GM19452 (cell line): ENCODE measurements around the gene BARD1.
A peak's percentile ranks its signal among the peaks of the same experiment; 100 is the strongest.
"Not testable (repeated sequence)": the region's sequence is repeated elsewhere in the genome, so short reads cannot be mapped to it uniquely, and the experiment has no call there.

Experiments
- ATAC-seq: cut with Tn5 transposase; IDR thresholded peaks from one replicate; pipeline ENCODE4 v1.9.1; 2021; ENCODE audit not compliant: unreplicated experiment

Gene BARD1

DNA sequence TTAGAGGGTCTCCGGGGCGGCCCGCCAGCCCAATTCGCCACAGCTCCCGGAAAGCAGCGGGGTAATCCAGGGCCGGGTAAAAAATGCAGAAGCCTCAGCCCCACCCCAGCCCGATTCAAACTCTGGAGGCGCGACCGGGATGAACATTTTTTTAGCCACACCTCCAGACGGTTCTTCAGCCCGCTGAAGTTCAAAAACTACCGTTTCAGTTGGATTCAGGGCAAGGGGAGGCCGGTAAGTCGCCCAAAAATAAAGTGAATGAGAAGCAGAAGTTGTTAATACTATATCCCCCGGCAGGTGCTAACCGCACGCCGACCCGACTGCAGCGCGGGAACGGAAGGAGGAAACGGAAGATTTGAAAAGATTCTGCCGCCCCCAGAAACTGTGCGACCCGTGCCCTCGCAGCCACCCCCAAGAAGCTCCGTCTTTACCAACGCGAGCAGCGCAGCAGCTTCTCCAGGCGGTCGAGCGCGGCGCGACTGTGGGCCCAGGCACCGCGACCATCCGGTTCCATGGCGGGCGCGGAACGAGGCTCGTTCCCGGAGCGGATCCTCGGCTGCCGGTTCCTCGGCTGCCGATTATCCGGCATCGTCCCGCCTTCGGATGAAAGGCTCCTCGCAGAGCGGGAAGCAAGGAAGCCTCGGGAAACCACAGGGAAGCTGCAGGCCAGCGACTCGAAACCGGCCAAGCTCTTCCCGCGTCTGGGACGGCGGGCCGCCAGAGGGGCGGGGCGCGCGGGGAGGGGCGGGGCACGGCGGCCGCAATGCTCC is at the start of gene BARD1:
Gene BARD1, minus strand, starts transcription at position 703 of the 770 bp plus-strand sequence. Its CDS starts 114 bp downstream, at position 589.
- ATAC-seq: peak; percentile 31

DNA sequence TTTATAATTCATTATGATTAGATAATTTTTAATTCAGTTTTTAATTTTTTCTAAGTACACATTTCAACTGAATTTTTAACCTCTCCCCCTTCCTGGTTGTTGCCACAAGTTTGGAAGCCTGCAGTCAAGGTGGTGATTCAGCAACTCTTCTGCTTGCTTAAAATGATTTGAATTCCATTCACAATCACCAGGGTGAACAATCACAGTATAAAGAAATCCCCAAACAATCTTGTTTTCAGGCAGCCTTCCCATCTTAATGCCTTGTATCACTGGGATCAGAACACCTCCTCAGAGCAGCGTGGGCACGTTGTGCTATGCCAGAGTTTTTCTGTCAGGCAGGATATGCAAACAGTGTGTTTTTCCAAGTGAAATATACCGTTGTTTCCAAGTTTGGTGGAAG is 46.7 kb upstream of the BARD1 start:
- ATAC-seq: no peak

DNA sequence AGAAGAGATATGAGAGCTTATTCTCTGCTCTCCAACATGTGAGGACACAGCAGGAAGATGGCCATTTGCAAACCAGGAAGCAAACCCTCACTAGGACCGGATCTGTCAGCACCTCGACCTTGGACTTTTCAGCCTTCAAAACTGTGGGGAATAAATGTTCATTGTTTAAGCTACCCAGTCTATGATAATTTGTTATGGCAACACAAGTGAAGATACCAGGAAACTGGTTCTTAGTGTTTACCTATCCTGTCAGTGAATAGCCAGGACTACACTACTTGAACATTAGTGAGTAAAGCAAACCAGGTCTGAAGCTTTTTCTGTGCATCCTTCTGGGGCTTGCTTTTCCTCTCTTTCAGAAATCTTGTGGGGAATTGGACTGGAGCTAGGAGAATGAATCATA is 44.4 kb upstream of the BARD1 start:
- no peak for ATAC-seq

DNA sequence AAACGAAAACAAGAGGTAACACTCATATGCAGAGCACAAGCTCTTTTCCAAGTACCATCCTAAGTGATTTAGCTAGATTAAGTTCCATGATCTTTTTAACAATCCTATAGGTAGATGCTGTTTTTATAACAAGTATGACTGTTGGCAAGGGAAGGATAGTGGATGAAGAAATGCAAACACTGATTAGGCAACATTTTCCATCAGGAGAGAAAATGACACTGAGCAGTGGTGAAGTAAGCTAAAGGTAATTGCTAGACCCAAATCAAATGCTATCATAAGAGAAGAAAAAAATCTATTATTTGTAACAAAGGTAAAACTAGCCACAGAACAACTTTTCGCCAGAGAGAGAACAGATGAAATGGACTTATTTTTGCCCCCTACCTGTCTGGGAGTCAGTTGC is 34.3 kb upstream of the BARD1 start:
- no peak for ATAC-seq

DNA sequence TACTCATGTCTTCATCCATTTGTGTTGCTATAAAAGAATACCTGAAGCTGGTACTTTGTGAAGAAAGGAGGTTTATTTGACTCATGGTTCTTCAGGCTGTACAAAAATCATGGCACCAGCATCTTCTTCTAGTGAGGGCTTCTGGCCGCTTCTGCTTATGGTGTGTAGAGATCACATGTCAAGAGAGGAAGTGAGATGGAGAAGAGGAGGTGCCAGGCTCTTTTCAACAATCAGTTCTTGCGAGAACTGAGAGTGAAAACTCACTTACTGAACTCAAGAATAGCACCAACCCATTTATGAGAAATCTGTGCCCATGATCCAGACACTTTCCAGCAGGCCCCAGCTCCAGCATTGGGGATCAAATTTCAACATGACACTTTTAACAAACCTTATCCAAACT is 30.0 kb upstream of the BARD1 start:
- peak; percentile 85 for ATAC-seq

DNA sequence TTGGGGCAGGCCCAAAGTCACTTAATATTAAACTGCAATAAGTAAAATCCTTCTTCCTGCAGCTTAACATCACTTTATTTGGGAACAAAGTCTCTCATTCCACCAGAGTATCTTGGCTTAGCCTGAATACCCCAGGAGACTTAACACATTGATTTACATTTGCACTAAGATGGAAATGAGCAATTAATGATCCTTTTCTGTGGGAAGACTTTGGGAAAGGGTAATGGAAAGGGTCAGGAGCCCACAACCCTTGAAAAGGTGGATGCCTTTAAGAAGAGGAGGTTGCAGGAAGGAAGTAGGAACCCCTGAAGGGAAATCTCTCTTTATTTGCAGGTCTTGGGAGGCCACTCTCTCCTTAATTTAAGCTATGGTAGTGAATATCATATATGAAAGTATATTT is 28.0 kb upstream of the BARD1 start:
- no peak for ATAC-seq

DNA sequence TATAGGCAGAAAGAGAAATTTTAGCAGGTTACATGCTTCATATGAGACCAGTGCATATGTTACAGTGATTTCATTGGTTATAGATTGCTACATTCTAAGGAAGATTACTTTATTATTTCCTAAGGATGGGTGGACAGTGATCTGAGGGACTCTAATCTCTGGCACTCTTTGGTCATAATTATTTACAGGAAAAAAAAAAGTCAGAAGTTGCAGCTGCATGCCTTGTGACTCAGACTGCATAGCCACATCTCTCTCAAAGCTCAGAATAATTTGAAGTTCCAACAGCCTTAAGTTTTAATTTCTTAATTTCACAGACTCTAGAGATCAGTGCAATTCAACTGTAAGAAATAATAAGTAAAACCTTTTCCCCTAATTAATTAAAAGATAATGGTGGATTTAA is 27.1 kb upstream of the BARD1 start:
- ATAC-seq: no peak

DNA sequence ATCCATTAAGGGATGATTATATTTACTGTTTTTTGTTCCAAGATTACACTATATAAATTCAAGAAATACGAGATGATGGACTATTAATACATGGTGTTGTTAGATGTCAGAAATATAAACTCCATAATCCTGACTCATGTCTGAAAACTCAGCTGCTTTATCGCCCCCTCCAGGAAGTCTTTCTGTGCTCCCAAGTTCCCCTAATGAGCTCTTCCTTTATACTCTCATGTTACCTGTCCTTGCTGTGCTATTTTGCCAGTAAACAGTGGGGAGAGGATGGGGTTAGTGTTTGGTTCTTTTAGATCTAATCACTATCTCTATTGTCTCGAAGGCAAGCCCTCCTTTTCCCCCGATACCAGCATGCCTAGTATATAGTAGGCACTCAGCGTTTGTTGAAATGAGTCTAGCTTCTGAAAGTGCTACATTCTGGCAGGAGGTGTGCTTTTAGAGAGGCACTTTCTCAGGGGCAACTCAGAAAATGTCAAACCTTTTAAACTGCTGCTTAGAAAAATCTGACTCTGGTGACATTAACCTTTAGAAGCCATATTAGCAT is 21.4 kb upstream of the BARD1 start:
- ATAC-seq: no peak

DNA sequence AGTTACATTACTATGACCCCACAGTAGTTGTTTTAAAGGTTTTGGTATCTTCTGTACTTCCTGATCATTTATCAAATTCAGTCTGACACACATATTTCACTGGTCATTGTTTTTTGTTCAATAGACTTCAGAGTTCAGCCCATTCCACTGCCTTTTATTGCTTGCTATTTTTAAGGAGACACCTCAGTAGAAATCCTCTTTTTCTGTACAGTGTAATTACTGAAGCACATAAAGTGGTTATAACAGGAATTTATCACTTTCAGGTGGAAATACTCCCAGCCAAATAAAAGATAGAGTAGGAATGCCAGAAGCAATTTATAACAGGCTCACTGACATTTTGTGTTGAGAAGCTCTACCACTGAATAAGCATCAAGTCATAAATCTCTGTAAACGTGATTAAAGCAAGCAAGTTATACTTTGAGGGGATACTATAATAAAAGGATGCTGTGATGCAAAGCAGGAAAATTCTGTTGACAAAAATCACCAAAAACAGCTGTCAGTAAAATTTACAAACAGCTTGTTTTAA is 6.6 kb upstream of the BARD1 start:
- ATAC-seq: no peak

DNA sequence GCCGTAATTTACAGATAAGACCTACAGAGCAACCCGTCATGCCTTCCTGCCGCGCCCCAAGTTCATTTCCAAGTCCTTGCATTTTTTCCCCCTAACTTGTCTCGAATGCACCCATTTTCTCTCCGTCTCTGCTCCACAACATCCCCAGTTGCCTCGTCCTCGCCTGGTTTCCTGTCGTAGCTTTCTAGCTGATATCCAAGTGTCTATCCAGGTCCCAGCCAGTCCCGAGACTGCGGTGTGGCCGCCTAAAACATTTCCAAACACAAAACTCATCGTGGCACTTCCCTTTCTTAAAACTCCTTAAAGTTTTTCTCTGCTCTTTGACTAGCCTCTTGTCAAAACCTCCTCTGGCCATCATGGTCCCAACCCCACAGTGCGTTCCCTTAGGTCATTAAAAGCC is 1.2 kb upstream of the BARD1 start:
- no peak for ATAC-seq

DNA sequence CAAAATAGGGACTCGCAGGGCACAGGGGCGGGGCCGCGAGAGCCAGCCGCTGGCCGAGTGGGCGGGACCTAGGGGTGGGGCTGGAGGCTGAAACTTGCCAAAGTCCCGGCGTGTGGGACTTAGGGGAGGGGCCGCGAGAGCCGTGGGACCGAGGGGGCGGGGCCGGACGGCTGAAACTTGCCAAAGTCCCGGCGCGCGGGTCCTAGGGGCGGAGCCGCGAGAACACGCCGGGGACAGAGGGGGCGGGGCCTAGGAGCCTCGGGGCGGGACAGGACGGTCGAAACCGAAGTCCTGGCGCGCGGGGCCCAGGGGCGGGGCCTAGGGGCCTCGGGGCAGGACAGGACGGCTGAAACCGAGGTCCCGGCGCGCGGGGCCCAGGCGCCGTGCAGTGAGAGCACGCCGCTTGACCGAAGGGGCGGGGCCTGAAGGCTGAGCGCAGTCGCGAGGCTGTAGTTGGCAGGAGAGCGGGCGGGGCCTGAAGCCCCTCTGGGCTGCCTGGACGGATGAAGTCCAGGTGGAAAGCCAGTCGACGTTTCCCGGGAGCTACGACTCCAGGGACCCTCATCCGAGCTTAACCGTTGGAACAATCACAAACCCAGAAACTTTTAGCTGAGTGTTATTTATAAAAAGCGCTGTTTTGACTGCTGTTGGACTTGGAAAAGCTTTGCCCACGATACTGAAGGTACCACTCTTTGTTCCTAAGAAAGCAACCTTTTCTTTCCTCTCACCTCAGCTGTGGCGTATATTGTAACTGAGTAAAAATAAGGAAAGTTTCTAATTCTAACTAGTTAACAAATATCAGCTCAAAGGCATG is 475 bp upstream of the BARD1 start:
- ATAC-seq: peak; percentile 84

DNA sequence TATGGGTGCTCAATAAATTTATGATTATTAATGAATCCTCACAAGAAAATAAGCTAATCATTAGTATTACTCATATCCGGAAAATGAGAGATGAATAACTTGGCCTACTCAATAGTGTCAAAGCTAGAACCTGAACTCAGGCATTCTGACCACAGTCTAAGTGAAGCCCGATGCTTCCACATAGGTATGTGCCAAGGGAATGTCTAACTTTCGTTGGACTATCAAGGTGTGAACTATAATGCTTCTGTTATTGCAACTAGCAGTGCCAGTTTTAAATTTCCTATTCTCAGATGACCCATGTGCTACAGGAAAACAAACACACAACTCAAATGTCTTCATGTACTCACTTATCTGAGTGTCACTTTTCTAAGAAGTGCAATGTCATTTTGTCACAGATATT is 1.8 kb downstream of the BARD1 start:
- no peak for ATAC-seq

DNA sequence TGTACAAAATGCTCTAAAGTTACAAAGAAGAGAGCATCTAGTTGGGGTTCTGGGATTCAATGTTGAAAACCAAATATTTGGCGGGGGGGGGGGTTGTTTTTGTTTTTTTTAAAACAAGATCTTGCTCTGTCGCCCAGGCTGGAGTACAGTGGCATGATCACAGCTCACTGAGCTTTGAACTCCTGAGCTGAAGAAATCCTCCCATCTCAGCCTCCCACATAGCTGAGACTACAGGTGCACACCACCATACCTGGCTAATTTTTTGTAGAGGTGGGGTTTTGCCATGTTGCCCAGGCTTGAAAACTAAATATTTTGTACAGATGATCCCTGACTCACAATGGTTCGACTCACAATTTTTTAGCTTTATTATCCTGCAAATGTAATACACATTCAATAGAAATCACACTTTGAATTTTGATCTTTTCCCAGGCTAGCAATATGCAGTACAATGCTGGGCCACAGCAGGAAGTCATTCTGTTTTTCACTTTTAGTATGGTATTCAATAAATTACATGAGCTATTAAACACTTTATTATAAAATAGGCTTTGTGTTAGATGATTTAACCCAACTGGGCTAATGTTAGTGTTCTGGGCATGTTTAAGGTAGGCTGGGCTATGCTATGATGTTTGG is 7.6 kb downstream of the BARD1 start:
- no peak for ATAC-seq

DNA sequence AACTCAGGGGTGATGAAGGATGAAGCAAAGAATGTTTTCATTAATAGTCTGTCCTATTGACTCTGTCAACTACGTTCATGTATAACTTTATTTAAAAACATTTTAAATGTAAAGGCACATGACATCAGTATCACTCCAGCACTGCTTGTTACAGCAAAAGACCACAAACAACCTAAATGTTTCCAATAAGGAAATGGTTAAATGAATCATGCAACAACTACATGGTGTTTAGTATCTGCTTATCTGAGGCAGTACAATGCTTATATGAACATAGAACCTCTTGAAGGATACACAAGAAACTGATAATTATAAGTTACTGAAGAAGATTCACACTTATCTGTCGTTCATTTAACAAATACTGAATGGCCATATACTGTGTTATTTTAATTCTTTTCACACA is 8.4 kb downstream of the BARD1 start:
- no peak for ATAC-seq

DNA sequence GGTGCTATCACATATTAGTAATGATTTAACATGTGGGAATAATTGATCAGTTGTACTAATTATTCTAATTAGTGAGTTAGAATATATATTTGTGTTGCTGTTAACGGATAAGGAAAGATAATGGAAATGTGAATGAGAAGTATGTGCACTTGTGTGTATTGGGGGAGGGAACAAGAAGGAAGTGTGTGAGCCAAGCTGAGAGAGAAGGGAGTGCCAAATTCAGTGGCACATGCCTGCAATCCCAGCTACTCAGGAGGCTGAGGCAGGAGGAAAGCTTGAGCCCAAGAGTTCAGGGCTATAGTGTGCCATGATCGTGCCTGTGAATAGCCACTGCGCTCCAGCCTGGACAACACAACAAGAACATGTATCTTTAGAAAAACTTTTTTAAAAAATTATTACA is 9.3 kb downstream of the BARD1 start:
- no peak for ATAC-seq

DNA sequence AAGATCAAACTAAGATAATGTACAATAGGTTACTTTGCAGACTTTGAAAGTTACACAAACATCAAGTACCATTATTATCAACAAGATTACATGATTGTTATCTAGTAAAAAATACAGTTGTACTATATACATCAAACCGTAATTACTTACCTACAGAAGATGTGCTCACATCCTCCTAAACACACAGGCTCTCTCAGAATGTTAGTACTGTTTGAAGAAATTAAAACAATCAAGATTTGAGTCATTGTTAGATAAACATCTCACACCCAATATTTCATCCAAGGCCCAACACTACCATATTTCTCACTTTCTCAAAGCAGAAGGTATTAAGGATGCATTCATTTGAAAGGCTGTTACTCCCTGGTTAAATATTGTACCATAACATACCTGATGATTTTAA is 12.6 kb downstream of the BARD1 start:
- ATAC-seq: no peak

DNA sequence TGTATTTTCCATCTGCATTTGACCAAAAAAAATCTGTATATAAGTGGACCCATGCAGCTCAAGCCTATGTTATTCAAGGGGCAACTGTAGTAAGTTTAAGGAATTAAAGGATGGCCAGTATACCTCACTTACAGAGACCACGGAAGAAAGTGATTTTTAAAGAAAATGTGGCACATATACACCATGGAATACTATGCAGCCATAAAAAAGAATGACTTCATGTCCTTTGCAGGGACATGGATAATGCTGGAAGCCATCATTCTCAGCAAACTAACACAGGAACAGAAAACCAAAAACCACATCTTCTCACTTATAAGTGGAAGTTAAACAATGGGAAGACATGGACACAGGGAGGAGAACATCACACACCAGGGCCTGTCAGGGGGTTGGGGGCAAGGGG is 26.3 kb downstream of the BARD1 start:
- not testable (repeated sequence) for ATAC-seq

DNA sequence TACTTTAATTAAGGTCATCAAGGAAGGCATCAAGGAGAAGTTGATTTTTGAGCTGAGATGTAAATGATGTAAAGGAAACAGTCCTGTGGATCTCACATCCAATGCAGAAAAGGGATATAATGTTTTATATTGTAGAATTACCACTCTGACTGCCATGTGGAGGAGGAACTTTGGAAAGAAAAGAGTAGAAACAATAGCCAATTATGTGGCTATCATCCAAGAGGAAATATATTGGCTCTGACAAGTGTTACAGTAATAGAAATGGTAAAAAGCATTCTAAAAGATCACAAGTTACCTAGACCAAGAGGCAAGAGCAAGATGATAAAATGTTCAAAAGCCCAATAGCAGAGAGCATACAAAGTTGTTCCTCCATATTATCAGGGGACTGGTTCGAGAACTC is 26.8 kb downstream of the BARD1 start:
- ATAC-seq: no peak

DNA sequence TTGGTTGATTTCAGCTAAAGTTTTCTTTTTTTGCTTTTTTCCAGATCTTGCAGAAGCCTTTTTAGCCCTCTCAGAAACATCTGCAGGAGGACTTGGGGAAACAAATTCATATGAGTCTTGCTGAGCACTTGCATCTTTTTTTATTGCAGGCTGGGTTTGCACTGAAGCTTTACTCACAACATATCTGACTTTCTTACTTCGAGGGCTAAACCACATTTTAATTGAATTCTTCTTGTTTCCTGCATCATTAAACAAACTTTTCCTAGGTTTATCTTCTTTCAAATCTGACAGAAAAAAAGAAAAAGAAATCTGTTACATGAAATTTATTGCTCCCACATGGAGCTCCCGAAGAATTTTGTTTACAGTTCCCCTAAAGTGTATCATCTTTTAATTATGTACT is 28.3 kb downstream of the BARD1 start:
- ATAC-seq: no peak

DNA sequence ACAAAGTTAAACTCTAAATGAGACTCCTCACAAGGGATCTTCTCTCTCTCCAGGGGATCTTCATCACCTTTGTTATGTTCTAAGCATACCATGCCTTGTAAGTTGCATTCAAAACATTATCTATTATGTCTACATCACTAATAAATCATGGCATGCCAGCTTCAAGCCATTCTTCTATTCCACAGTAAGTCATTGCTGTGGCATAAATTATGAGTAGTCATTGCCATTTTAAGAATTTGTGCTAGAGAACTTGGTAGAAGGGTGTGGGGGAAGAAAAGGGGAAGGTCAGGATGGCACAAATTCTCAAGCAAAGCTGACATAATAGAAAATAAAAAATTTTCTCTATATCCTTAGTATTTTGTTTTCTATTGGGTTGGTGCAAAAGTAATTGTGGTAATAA is 33.5 kb downstream of the BARD1 start:
- ATAC-seq: no peak

DNA sequence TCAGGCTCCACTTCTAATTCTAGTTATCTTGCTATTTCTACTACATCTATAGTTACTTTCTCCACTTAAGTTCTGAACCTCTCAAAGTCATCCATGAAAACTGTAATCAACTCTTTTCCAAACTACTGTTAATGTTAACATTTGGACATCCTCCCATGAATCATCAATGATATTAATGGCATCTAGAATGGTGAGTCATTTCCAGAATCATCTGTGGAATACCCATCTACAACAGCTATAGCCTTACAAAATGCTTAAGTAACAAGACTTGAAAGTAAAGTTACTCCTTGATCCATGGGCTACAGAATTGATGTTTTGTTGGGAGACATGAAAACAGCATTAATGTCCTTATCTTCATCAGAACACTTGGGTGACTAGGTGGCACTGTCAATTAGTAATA is 35.4 kb downstream of the BARD1 start:
- ATAC-seq: no peak
